Smooth muscle cell (in vitro differentiated cells): Measurements from ENCODE around the gene NOD2. TPM values are rescaled to one million over a fixed set of nuclear protein-coding genes. Genes with fewer than 3 reads are reported as not detected.

Source experiments
- DNase-seq: peaks from one replicate; lab custom pipeline; 2025; ENCODE audit not compliant: unreplicated experiment; lab: John Stamatoyannopoulos, UW
- H2AFZ ChIP-seq: fragments of 200-600 bp; sonication (generic); 2 replicates; pipeline ENCODE4 v1.6.0; 2016; ENCODE audit warnings: antibody characterized with exemption, low read depth, mild to moderate bottlenecking
- H3F3A ChIP-seq: fragments of 200-600 bp; sonication (generic); 2 replicates; pipeline ENCODE4 v1.6.0; 2017; ENCODE audit warnings: antibody characterized with exemption, low read depth
- H3K27ac ChIP-seq: fragments of 200-600 bp; sonication (generic); 2 replicates; pipeline ENCODE4 v1.5.1; 2016; ENCODE audit warnings: low read depth, mild to moderate bottlenecking
- H3K27me3 ChIP-seq: fragments of 200-600 bp; sonication (generic); 2 replicates; pipeline ENCODE4 v1.6.1; 2016; ENCODE audit warnings: low read depth, mild to moderate bottlenecking
- H3K36me3 ChIP-seq: fragments of 200-600 bp; sonication (generic); 2 replicates; pipeline ENCODE4 v1.5.1; 2016; ENCODE audit warnings: low read depth
- H3K4me1 ChIP-seq: fragments of 200-600 bp; sonication (generic); 2 replicates; pipeline ENCODE4 v1.5.1; 2016; ENCODE audit warnings: low read depth
- H3K4me2 ChIP-seq: fragments of 200-600 bp; sonication (generic); 2 replicates; pipeline ENCODE4 v1.6.0; 2016; ENCODE audit warnings: mild to moderate bottlenecking
- H3K4me3 ChIP-seq: fragments of 200-600 bp; sonication (generic); 2 replicates; pipeline ENCODE4 v1.5.1; 2016; ENCODE audit warnings: mild to moderate bottlenecking
- H3K79me2 ChIP-seq: fragments of 200-600 bp; sonication (generic); 2 replicates; pipeline ENCODE4 v1.6.0; 2016; ENCODE audit warnings: low read depth, mild to moderate bottlenecking
- H3K9ac ChIP-seq: fragments of 200-600 bp; sonication (generic); 2 replicates; pipeline ENCODE4 v1.6.0; 2016; ENCODE audit warnings: low read depth
- H3K9me3 ChIP-seq: fragments of 200-600 bp; sonication (generic); replicated peaks from 2 replicates; pipeline ENCODE4 v1.5.1; 2016; ENCODE audit warnings: low read depth
- H4K20me1 ChIP-seq: fragments of 200-600 bp; sonication (generic); 2 replicates; pipeline ENCODE4 v1.6.0; 2016; ENCODE audit warnings: low read depth
- WGBS: methylation state at CpG from one replicate; pipeline ENCODE4 v1.1.7; 2016; ENCODE audit warnings: low lambda C conversion rate; 5-methylcytosine and 5-hydroxymethylcytosine counted together
- polyA plus RNA-seq: library from polyadenylated mRNA; unstranded; fragments of >200 nt; fragmentation: Nextera tagmentation; extraction: Ambion mirVana; gene quantifications from 2 replicates; pipeline ENCODE4 v1.2.1, GENCODE V29; 2016
- total RNA-seq: library from RNA; depleted of rRNA; stranded (reverse); fragments of >200 nt; gene quantifications from 2 replicates; pipeline ENCODE4 v1.2.3, GENCODE V29; 2014
- TF ChIP-seq, protein P1 (sequence below): fragments of 200-600 bp; sonication (generic); IDR thresholded peaks from 2 replicates; pipeline ENCODE4 v1.5.1; 2017; ENCODE audit warnings: borderline replicate concordance, mild to moderate bottlenecking, antibody characterized with exemption; ENCODE audit not compliant: insufficient read depth, poor library complexity, severe bottlenecking

Gene NOD2
- total and polyA plus RNA-seq, 2 experiments from 2014 or later, result 0.90 TPM; not detected in 1

DNA sequence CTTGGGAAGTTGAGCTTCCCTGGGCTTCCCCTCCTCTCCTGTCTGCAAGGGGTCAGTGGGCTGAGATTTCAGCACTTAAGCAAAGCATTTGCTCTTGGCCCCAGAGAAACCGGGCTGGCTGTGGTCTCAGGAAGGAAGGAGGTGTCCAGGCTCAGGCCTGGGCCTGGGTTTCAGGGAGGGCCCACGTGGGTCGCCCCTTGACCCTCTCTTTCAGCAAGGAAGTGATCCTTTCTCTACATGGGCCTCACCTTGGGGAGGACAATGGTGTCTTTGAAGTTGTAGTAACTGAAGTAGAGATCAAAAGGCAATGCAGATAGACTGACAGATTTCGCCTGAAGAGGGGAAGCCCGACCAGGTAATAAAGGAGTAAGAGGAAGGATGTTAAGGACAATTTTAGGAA lies 2.7 kb downstream of the NOD2 start:
- TF ChIP-seq, protein P1, sequence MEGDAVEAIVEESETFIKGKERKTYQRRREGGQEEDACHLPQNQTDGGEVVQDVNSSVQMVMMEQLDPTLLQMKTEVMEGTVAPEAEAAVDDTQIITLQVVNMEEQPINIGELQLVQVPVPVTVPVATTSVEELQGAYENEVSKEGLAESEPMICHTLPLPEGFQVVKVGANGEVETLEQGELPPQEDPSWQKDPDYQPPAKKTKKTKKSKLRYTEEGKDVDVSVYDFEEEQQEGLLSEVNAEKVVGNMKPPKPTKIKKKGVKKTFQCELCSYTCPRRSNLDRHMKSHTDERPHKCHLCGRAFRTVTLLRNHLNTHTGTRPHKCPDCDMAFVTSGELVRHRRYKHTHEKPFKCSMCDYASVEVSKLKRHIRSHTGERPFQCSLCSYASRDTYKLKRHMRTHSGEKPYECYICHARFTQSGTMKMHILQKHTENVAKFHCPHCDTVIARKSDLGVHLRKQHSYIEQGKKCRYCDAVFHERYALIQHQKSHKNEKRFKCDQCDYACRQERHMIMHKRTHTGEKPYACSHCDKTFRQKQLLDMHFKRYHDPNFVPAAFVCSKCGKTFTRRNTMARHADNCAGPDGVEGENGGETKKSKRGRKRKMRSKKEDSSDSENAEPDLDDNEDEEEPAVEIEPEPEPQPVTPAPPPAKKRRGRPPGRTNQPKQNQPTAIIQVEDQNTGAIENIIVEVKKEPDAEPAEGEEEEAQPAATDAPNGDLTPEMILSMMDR, result no peak
- H2AFZ ChIP-seq, result no peak overlapping the region
- peaks cover 21% of the 10 kb centered on the region for H3K27me3 ChIP-seq
- 69% methylated on average over 5 of the region's 5 CpGs for WGBS
- no peak overlapping the region for H3K4me2 ChIP-seq
- H3K9ac ChIP-seq, result no peak overlapping the region
- no peak overlapping the region for H3K4me3 ChIP-seq
- no peaks in the 10 kb centered on the region for H3F3A ChIP-seq
- H3K4me1 ChIP-seq, result no peaks in the 10 kb centered on the region
- H3K27ac ChIP-seq, result no peak overlapping the region
- DNase-seq, result no peak
- no peaks in the 10 kb centered on the region for H3K79me2 ChIP-seq
- H3K9me3 ChIP-seq, result no peaks in the 10 kb centered on the region
- H3K36me3 ChIP-seq, result no peaks in the 10 kb centered on the region
- no peaks in the 10 kb centered on the region for H4K20me1 ChIP-seq

GRCh38 chr16:50696575-50697420 lies 3.4 kb downstream of the NOD2 start:
- Histone ChIP-seq H3K4me3 (no peak overlapping the region), H3K36me3 (no peaks in the 10 kb centered on the region), H3K9ac (no peak overlapping the region), H3K4me2 (no peak overlapping the region), H4K20me1 (no peaks in the 10 kb centered on the region), H3K27ac (no peak overlapping the region), H3K79me2 (no peaks in the 10 kb centered on the region), H2AFZ (no peak overlapping the region), H3K9me3 (no peaks in the 10 kb centered on the region), H3K4me1 (no peaks in the 10 kb centered on the region), H3K27me3 (peaks cover 21% of the 10 kb centered on the region), H3F3A (no peaks in the 10 kb centered on the region)
- TF ChIP-seq, protein P1, result no peak
- WGBS, result 85% methylated on average over 15 of the region's 15 CpGs
- no peak for DNase-seq

- Histone ChIP-seq H3K4me3 (no peak overlapping the region), H3K36me3 (no peaks in the 10 kb centered on the region), H3K4me1 (no peaks in the 10 kb centered on the region), H3K27ac (no peak overlapping the region), H3K27me3 (peaks cover 21% of the 10 kb centered on the region), H3K9ac (no peak overlapping the region), H3F3A (no peaks in the 10 kb centered on the region), H4K20me1 (no peaks in the 10 kb centered on the region), H2AFZ (no peak overlapping the region), H3K79me2 (no peaks in the 10 kb centered on the region), H3K9me3 (no peaks in the 10 kb centered on the region), H3K4me2 (no peak overlapping the region)
- WGBS, result 96% methylated on average over 5 of the region's 5 CpGs
- TF ChIP-seq, protein P1, result no peak
- no peak for DNase-seq
These were observed 4.0 kb downstream of the NOD2 start for GRCh38 chr16:50697421-50697715.
